Stimulated activated CD8-positive, alpha-beta memory T cell treated with anti-CD3 and anti-CD28 coated beads, Interleukin-12 subunit alpha, Interleukin-12 subunit beta, amount 100 ng/mL, for 24 hours (primary cell): Measurements from ENCODE around the gene CUBN.

Experiments
- DNase-seq: peaks from one replicate; pipeline ENCODE4 v3.0.0-alpha.2; 2020; ENCODE audit errors: extremely low read depth

CUBN gene

GRCh38 chr10:17109046-17109445 lies 20.6 kb downstream of the CUBN start:
- DNase-seq, result no peak

GRCh38 chr10:17106991-17107390 lies 22.6 kb downstream of the CUBN start:
- DNase-seq, result no peak

- no peak for DNase-seq
Measured at GRCh38 chr10:17101910-17102266, 27.7 kb downstream of the CUBN start.

- no peak for DNase-seq
Measured at GRCh38 chr10:17101257-17101909, 28.2 kb downstream of the CUBN start.

GRCh38 chr10:17100586-17100985 lies 29.0 kb downstream of the CUBN start:
- no peak for DNase-seq

GRCh38 chr10:17098012-17098411 lies 31.6 kb downstream of the CUBN start:
- DNase-seq, result no peak

- no peak for DNase-seq
Measured at GRCh38 chr10:17094844-17095243, 34.8 kb downstream of the CUBN start.

GRCh38 chr10:17092986-17093803 lies 36.4 kb downstream of the CUBN start:
- DNase-seq, result no peak

- no peak for DNase-seq
Measured at GRCh38 chr10:17092216-17092944, 37.2 kb downstream of the CUBN start.

- no peak for DNase-seq
Measured at GRCh38 chr10:17088118-17088806, 41.3 kb downstream of the CUBN start.

GRCh38 chr10:17086865-17087367 lies 42.7 kb downstream of the CUBN start:
- DNase-seq, result no peak

GRCh38 chr10:17085011-17085725 lies 44.4 kb downstream of the CUBN start:
- no peak for DNase-seq

- no peak for DNase-seq
Measured at GRCh38 chr10:17084258-17084657, 45.4 kb downstream of the CUBN start.

- no peak for DNase-seq
Measured at GRCh38 chr10:17081431-17081830, 48.2 kb downstream of the CUBN start.

- no peak for DNase-seq
Measured at GRCh38 chr10:17077890-17078289, 51.7 kb downstream of the CUBN start.

- no peak for DNase-seq
Measured at GRCh38 chr10:17077346-17077781, 52.2 kb downstream of the CUBN start.

GRCh38 chr10:17076626-17077345 lies 52.8 kb downstream of the CUBN start:
- no peak for DNase-seq

GRCh38 chr10:17075533-17076359 lies 53.9 kb downstream of the CUBN start:
- no peak for DNase-seq

GRCh38 chr10:17074541-17074847 lies 55.1 kb downstream of the CUBN start:
- DNase-seq, result no peak
